Chondrocyte (in vitro differentiated cells): Measurements from ENCODE around the gene TTC33. TPM values are rescaled to one million over a fixed set of nuclear protein-coding genes. Genes with fewer than 3 reads are reported as not detected.

ENCODE experiments used
- DNase-seq: peaks from one replicate; pipeline ENCODE4 v3.0.0; 2021; ENCODE audit warnings: mixed read lengths, low spot score
- H3K27ac Mint-ChIP-seq: one replicate; pipeline ENCODE4 v1.8.0; 2021; ENCODE audit warnings: mild to moderate bottlenecking, moderate library complexity, mixed read lengths; ENCODE audit not compliant: unreplicated experiment
- H3K27me3 Mint-ChIP-seq: 2 replicates; pipeline ENCODE4 v1.8.0; 2021; ENCODE audit warnings: low read depth, mixed read lengths
- H3K36me3 Mint-ChIP-seq: 2 replicates; pipeline ENCODE4 v1.8.0; 2021; ENCODE audit warnings: low read depth, mixed read lengths
- H3K4me1 Mint-ChIP-seq: 2 replicates; pipeline ENCODE4 v1.8.0; 2021; ENCODE audit warnings: low read depth, mild to moderate bottlenecking, mixed read lengths
- H3K4me3 Mint-ChIP-seq: one replicate; pipeline ENCODE4 v1.8.0; 2021; ENCODE audit warnings: mild to moderate bottlenecking, moderate library complexity, mixed read lengths; ENCODE audit not compliant: unreplicated experiment
- H3K9me3 Mint-ChIP-seq: 2 replicates; pipeline ENCODE4 v1.8.0; 2021; ENCODE audit warnings: low read depth, mixed read lengths
- total RNA-seq: library from RNA; stranded (reverse); gene quantifications from 3 replicates; pipeline ENCODE4 v1.2.1, GENCODE V29; 2021
- TF ChIP-seq, protein P1 (sequence below): fragments of 200-600 bp; sonication (generic); IDR thresholded peaks from 2 replicates; pipeline ENCODE4 v1.5.0; 2021; ENCODE audit warnings: antibody characterized with exemption, mild to moderate bottlenecking, moderate library complexity

TTC33 gene
- total RNA-seq, 1 donor from 2014 or later, result 14.3 TPM

DNA sequence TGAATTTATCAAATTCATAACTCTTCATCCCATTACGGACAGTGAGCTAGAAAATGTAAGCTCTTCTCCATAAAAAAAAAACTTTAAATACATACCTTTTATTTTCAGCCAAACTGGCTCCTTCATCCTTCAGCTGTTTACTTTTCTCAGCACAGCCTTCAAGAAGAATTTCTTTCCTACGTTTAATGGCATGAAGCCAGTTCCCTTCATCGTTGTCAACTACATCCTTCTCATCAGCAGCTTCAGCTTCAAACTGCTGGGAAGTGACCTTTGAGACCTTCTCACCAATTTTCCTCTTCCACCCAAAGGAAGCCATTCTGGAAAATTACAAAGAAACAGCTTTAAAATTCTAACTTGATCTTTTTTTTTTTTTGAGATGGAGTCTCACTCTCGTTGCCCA, 9.1 kb downstream of the TTC33 start:
- Mint-ChIP-seq H3K27ac (no peak overlapping the region), H3K27me3 (no peaks in the 10 kb centered on the region), H3K9me3 (peaks cover 4% of the 10 kb centered on the region), H3K4me3 (no peak overlapping the region), H3K4me1 (peaks cover 29% of the 10 kb centered on the region), H3K36me3 (peaks cover 2% of the 10 kb centered on the region)
- TF ChIP-seq, protein P1, sequence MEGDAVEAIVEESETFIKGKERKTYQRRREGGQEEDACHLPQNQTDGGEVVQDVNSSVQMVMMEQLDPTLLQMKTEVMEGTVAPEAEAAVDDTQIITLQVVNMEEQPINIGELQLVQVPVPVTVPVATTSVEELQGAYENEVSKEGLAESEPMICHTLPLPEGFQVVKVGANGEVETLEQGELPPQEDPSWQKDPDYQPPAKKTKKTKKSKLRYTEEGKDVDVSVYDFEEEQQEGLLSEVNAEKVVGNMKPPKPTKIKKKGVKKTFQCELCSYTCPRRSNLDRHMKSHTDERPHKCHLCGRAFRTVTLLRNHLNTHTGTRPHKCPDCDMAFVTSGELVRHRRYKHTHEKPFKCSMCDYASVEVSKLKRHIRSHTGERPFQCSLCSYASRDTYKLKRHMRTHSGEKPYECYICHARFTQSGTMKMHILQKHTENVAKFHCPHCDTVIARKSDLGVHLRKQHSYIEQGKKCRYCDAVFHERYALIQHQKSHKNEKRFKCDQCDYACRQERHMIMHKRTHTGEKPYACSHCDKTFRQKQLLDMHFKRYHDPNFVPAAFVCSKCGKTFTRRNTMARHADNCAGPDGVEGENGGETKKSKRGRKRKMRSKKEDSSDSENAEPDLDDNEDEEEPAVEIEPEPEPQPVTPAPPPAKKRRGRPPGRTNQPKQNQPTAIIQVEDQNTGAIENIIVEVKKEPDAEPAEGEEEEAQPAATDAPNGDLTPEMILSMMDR, result no peak
- DNase-seq, result no peak

DNA sequence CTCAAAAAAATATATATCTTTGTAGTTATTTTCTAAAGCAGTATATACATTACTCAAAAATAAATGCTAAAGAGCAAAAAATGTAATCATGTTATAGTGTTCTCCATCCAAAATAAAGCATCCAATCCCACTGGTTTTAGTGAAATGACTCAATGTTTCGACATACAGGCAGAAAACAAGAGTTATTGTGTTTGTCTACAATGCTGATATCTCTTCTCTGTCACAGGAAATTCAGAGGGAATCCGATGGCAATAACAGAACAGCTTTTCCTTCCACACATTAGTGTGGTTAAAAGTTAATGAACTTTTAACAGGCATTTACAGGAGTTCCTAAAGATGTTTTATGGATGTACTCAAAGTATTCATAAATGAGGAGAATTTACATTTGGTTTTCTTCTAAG, 12.0 kb downstream of the TTC33 start:
- Mint-ChIP-seq H3K27ac (no peak overlapping the region), H3K4me1 (peaks cover 29% of the 10 kb centered on the region), H3K36me3 (peaks cover 15% of the 10 kb centered on the region), H3K9me3 (peaks cover 14% of the 10 kb centered on the region), H3K4me3 (no peak overlapping the region), H3K27me3 (no peaks in the 10 kb centered on the region)
- no peak for DNase-seq
- TF ChIP-seq, protein P1, result no peak

DNA sequence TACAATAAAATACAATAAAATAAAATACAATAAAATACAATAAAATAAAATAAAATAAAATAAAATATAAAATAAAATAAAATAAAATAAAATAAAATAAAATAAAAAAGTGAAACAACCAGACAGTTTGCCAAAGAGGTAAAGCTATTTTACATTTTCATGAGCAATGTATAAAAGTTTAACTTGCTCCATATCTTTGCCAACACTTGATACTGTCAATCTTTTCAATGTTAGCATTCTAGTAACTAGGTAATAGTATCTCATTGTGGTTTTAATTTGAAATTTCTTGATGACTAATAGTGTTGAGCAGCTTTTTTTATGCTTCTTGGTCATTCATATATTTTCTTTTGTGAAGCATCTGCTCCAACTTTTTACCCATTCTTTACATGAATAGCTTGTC, 17.3 kb downstream of the TTC33 start:
- TF ChIP-seq, protein P1, result no peak
- Mint-ChIP-seq H3K4me3 (no peak overlapping the region), H3K36me3 (peaks cover 16% of the 10 kb centered on the region), H3K27ac (no peak overlapping the region), H3K27me3 (no peaks in the 10 kb centered on the region), H3K9me3 (peaks cover 15% of the 10 kb centered on the region), H3K4me1 (peaks cover 26% of the 10 kb centered on the region)
- DNase-seq, result no peak

DNA sequence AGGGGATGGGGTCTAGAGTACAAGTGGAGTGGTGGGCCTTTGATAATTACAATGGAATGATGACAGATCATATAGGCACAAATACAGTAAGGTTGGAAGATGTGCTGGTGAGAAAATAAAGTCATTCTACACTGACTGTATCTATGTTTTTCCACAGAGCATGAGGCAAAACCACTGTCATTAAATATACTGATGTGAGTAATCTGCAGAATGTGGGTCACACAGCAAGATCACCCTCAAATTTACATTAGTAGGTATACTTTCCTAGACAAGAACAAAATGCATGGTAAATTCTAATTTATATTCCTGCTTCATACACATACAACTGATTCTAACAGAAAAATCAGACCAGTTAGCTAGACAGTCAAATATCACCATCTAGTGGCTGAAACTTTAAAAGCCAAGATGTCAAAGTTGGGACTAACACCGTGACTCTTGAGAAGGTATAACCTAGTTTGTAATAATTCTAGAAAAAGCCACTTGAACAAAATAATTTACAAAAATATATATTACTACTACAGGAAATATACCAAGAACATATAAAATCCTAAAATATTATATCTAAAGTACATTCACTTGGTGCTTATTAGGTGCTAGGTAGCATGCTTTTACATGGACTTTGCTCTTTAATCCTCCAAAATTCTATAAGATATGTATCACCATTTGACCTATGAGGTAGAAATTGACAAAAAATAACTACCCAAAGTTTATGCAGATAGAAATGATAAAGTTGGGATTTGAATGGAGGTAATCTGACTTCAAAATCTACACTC, 19.5 kb downstream of the TTC33 start:
- TF ChIP-seq, protein P1, result peak; percentile 94
- Mint-ChIP-seq H3K36me3 (peaks cover 16% of the 10 kb centered on the region), H3K4me1 (peaks cover 19% of the 10 kb centered on the region), H3K27me3 (no peaks in the 10 kb centered on the region), H3K27ac (no peak overlapping the region), H3K9me3 (peaks cover 15% of the 10 kb centered on the region), H3K4me3 (no peak overlapping the region)
- DNase-seq, result no peak

DNA sequence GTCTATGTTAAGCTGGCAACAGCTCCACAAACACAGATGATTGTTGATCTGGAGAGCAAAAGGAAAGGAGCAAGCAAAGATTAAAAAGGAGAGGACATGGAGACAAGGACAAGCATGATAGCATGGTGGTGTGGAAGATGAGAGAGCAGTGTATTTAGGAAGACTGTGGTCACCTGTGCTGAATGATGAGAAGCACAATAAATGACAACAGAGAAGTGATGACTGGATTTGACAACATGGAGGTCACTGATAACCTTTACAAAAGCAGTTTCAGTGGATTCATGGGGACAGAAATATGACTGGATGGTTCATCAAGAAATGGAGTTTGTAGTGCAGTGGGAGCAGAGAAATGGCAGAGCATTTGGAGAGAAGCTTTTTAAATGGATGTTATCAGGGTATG, 20.2 kb downstream of the TTC33 start:
- Mint-ChIP-seq H3K9me3 (peaks cover 11% of the 10 kb centered on the region), H3K36me3 (peaks cover 11% of the 10 kb centered on the region), H3K27ac (no peak overlapping the region), H3K27me3 (no peaks in the 10 kb centered on the region), H3K4me3 (no peak overlapping the region), H3K4me1 (peaks cover 19% of the 10 kb centered on the region)
- TF ChIP-seq, protein P1, result no peak
- DNase-seq, result no peak
